K562 (cell line): ENCODE results near the gene TMEM154. TPM values are rescaled to one million over a fixed set of nuclear protein-coding genes. Genes with fewer than 3 reads are reported as not detected.

Experiments
- CEBPG ChIP-seq, 3 experiments: fragments of 200-800 bp in 1 of 3; sonication (Bioruptor generic) in 1 of 3; sonication (generic) in 1 of 3; formaldehyde crosslinking in 1 of 3; IDR thresholded peaks in 2 of 3; conservative IDR thresholded peaks in 1 of 3; 2 replicates each; pipeline versions ENCODE4 v1.6.1 to v1.8.0; 2016 to 2022; ENCODE audit warnings: missing compliant biosample characterization in 2 of 3, missing genetic modification characterization in 2 of 3, mild to moderate bottlenecking in 1 of 3, missing genetic modification reagents in 1 of 3
- FOSL1 ChIP-seq: fragments of 200-800 bp; sonication (Bioruptor generic); conservative IDR thresholded peaks from 2 replicates; pipeline ENCODE4 v1.6.1; 2016; ENCODE audit warnings: missing genetic modification characterization, missing compliant biosample characterization
- LEF1 ChIP-seq: fragments of 450-650 bp; IDR thresholded peaks from 2 replicates; pipeline ENCODE4 v1.6.1; 2016; ENCODE audit warnings: mild to moderate bottlenecking
- MTF1 ChIP-seq: fragments of 250-450 bp; sonication (Bioruptor Pico); IDR thresholded peaks from 2 replicates; pipeline ENCODE4 v1.9.0; 2021; ENCODE audit warnings: moderate library complexity, mild to moderate bottlenecking, inconsistent platforms, borderline replicate concordance
- RCOR1 ChIP-seq, 2 experiments: IDR thresholded peaks; 2 replicates each; pipeline ENCODE4 v1.6.1; 2012; ENCODE audit warnings: low read depth in 2 of 2, low read length in 2 of 2, borderline replicate concordance in 1 of 2, improper control_type of control experiment in 1 of 2
- RREB1 ChIP-seq: fragments of 250-450 bp; sonication (Bioruptor Pico); IDR thresholded peaks from 2 replicates; pipeline ENCODE4 v1.4.0; 2020
- SMARCC2 ChIP-seq: fragments of 450-650 bp; IDR thresholded peaks from 2 replicates; pipeline ENCODE4 v1.6.1; 2017; ENCODE audit warnings: antibody characterized with exemption, moderate library complexity, mild to moderate bottlenecking, low read depth
- SRF ChIP-seq, 2 experiments: fragments of 250-450, 450-650 bp in 1 of 2; sonication (Bioruptor Pico) in 1 of 2; sonication (generic) in 1 of 2; formaldehyde crosslinking; IDR thresholded peaks; 2 replicates each; pipeline versions ENCODE4 v1.5.0 to v1.5.1; 2020 to 2022; ENCODE audit warnings: mild to moderate bottlenecking in 1 of 2, missing genetic modification reagents in 1 of 2
- TCFL5 ChIP-seq: fragments of 250-450 bp; sonication (Bioruptor Pico); conservative IDR thresholded peaks from 2 replicates; pipeline ENCODE4 v1.6.1; 2021; ENCODE audit warnings: mild to moderate bottlenecking, moderate library complexity, matching md5 sums
- THAP12 ChIP-seq: fragments of 250-450 bp; sonication (Bioruptor Pico); IDR thresholded peaks from 2 replicates; pipeline ENCODE4 v1.9.0; 2021; ENCODE audit warnings: mild to moderate bottlenecking, inconsistent platforms
- ZBTB43 ChIP-seq: sonication (generic); formaldehyde crosslinking; IDR thresholded peaks from 2 replicates; pipeline ENCODE4 v1.8.0; 2023; ENCODE audit warnings: mild to moderate bottlenecking, missing genetic modification reagents
- ZNF395 ChIP-seq: fragments of 200-800 bp; sonication (Bioruptor generic); IDR thresholded peaks from 2 replicates; pipeline ENCODE4 v1.6.1; 2017; ENCODE audit warnings: missing genetic modification characterization, missing compliant biosample characterization
- ZSCAN32 ChIP-seq: fragments of 450-650 bp; formaldehyde crosslinking; IDR thresholded peaks from 2 replicates; pipeline ENCODE4 v1.4.0; 2020; ENCODE audit warnings: mild to moderate bottlenecking, moderate library complexity
- polyA plus RNA-seq, 8 experiments: library from polyadenylated mRNA; depleted of rRNA in 4 of 8; stranded (reverse) in 5 of 8; unstranded in 3 of 8; fragments of >200 nt; fragmentation: Nextera tagmentation in 2 of 8; fragmentation: Illumina TruSeq in 1 of 8; extraction: Ambion mirVana in 2 of 8; extraction: Trizol in 1 of 8; gene quantifications; 2 replicates each; pipeline versions ENCODE4 v1.2.1 to v1.2.3, GENCODE V29; 2011 to 2014; ENCODE audit warnings: inconsistent platforms in 1 of 8, missing spikeins in 1 of 8
- total RNA-seq, 7 experiments: library from RNA; depleted of rRNA in 6 of 7; stranded (reverse); fragments of >200 nt in 6 of 7; fragmentation: Illumina TruSeq in 2 of 7; extraction: Trizol in 2 of 7; gene quantifications; 2 replicates each; pipeline versions ENCODE4 v1.2.1 to v1.2.3, GENCODE V29; 2011 to 2021; ENCODE audit warnings: low replicate concordance in 1 of 7

The TMEM154 gene
- total and polyA plus RNA-seq, 9 of the 15 experiments (the other 6 are each of a cell fraction or from before 2014, with no cell fraction given) = 0.13 to 1.8 (median 0.58) TPM

GRCh38 chr4:152663203-152664066, 16.4 kb downstream of the TMEM154 start (continued):
- 0 out of 2 replicates have a peak, but pooled peaks have one; percentile 14 for TF ChIP-seq RREB1 (CRISPR knock-in tag)
- TF ChIP-seq RCOR1 (IDR thresholded peaks at IDR 0.05; ENCODE audit: borderline replicate concordance in 1 of 2, low read depth in 2 of 2, low read length in 2 of 2) = peak in 1 of 2 experiments; percentile 76; a peak in 2 of 4 replicates
- no peak for TF ChIP-seq THAP12
- TF ChIP-seq SMARCC2 = peak; percentile 57; the same call in 1 of the 2 replicates
- peak; percentile 95 for TF ChIP-seq CEBPG (CRISPR knock-in tag; IDR thresholded peaks at IDR 0.05)
- peak; percentile 95 to 99 for TF ChIP-seq CEBPG (tag; conservative IDR thresholded peaks at IDR 0.05 in 1 of 2, IDR thresholded peaks at IDR 0.05 in 1 of 2)
- no peak for TF ChIP-seq TCFL5 (CRISPR knock-in tag)
- peak; percentile 73 to 94; a peak in 3 of 4 replicates for TF ChIP-seq SRF (CRISPR knock-in tag; IDR thresholded peaks at IDR 0.05)
- TF ChIP-seq LEF1 = peak; percentile 72; the same call in 1 of the 2 replicates
- peak; percentile 38; the same call in 1 of the 2 replicates for TF ChIP-seq ZNF395
- no peak for TF ChIP-seq ZBTB43 (CRISPR knock-in tag)
- TF ChIP-seq FOSL1 (tag) = peak; percentile 89
- no peak for TF ChIP-seq MTF1 (CRISPR knock-in tag)
- peak; percentile 86 for TF ChIP-seq ZSCAN32
